ENCODE results near the gene TSPAN19. TPM values are rescaled to one million over a fixed set of nuclear protein-coding genes. Genes with fewer than 3 reads are reported as not detected.

The TSPAN19 gene
- total and polyA plus RNA-seq, 2 of the 8 experiments (the other 6 are each of a cell fraction or from before 2014, with no cell fraction given) = 0.09 TPM; not detected in 1

DNA sequence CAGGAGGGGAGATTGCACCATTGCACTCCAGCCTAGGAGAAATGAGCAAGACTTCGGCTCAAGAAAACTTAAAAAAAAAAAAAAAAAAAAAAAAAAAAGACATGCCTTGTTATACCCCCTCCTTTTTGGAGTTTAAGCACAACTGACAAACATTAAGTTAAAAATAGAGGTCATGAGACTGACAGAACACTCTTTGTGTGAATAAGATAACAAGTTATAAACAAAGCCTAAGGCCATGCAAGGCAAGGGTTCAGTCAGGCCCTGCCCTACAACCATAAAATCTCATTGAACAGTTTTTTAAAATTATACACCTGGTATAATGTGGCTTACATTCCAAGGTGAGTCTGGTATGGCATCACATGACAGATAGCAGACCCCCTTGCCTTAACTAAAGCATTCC is 39.3 kb downstream of the TSPAN19 start:
- CTCF ChIA-PET (ENCODE audit: partially characterized antibody) = interaction anchor here (0.9 to 1.5 kb wide), 2 partner anchors 9 to 32 kb away, joined by 3 to 4 read pairs; no protein-coding TSS in a partner anchor
- H2AFZ ChIP-seq (ENCODE audit: low read length) = no peak overlapping the region

More for the DNA sequence above, 39.3 kb downstream of the TSPAN19 start:
- Histone ChIP-seq H2AK5ac (ENCODE audit: low read depth, low read length) (no peak overlapping the region), H3K18ac (ENCODE audit: extremely low read depth, low read length) (0 out of 2 replicates have a peak overlapping the region, but pooled peaks have one; percentile 21), H4K20me1 (replicated peaks in 1 of 2; ENCODE audit: control insufficient read depth in 1 of 2, insufficient read depth in 2 of 2, low read length in 2 of 2) (no peaks in the 10 kb centered on the region), H2BK15ac (ENCODE audit: low read length) (no peak overlapping the region), H4K91ac (replicated peaks; ENCODE audit: insufficient read length, low read length) (no peak overlapping the region), H2BK12ac (ENCODE audit: low read depth, low read length) (peak overlapping the region; percentile 31; the same call in 1 of the 2 replicates), H3K79me2 (ENCODE audit: control insufficient read depth in 1 of 2, insufficient read depth in 2 of 2, low read length in 2 of 2) (no peaks in the 10 kb centered on the region), H3K4me3 (ENCODE audit: extremely low read depth in 1 of 4, insufficient read depth in 2 of 4, low read depth in 3 of 4, low read length in 4 of 4) (no peak overlapping the region), H3K23ac (ENCODE audit: insufficient read length) (no peak overlapping the region), H3K23me2 (ENCODE audit: low read depth, low read length) (no peaks in the 10 kb centered on the region), H3K36me3 (ENCODE audit: control insufficient read depth in 2 of 4, insufficient read depth in 4 of 4, low read length in 3 of 4) (no peaks in the 10 kb centered on the region), H3K56ac (replicated peaks; ENCODE audit: insufficient read length, low read depth, low read length) (no peak overlapping the region), H2BK20ac (ENCODE audit: low read length) (no peak overlapping the region), H3K9ac (replicated peaks in 1 of 4; ENCODE audit: extremely low read depth in 1 of 4, low read depth in 3 of 4, low read length in 3 of 4) (no peak overlapping the region), H4K5ac (ENCODE audit: insufficient read length, low read depth, low read length) (no peak overlapping the region), H3K27me3 (replicated peaks in 1 of 4; ENCODE audit: control insufficient read depth in 3 of 4, extremely low read depth in 1 of 4, insufficient read depth in 3 of 4, low read length in 3 of 4) (no peaks in the 10 kb centered on the region), H3K79me1 (ENCODE audit: low read depth, low read length) (no peaks in the 10 kb centered on the region), H3K4me1 (replicated peaks in 1 of 4; ENCODE audit: control insufficient read depth in 3 of 4, insufficient read depth in 4 of 4, low read length in 3 of 4) (no peaks in the 10 kb centered on the region), H3K4ac (replicated peaks; ENCODE audit: insufficient read length, low read depth, low read length) (no peak overlapping the region), H3K14ac (ENCODE audit: insufficient read length) (no peak overlapping the region), H3K27ac (ENCODE audit: low read depth, low read length) (no peak overlapping the region), H3K9me3 (ENCODE audit: insufficient read depth in 2 of 2, low read depth in 1 of 2, low read length in 1 of 2) (no peaks in the 10 kb centered on the region), H3K4me2 (ENCODE audit: insufficient read depth in 1 of 2, low read depth in 2 of 2, low read length in 2 of 2) (no peak overlapping the region), H2BK120ac (replicated peaks; ENCODE audit: low read depth, low read length) (no peak overlapping the region), H2BK5ac (ENCODE audit: low read depth, low read length) (no peak overlapping the region), H4K8ac (ENCODE audit: extremely low read depth, insufficient read depth, low read length) (no peak overlapping the region)
- TF ChIP-seq PHF8 (conservative IDR thresholded peaks at IDR 0.05; ENCODE audit: low read depth, low read length) (no peak), HDAC2 (IDR thresholded peaks at IDR 0.05; ENCODE audit: borderline replicate concordance in 1 of 2, low read depth in 2 of 2, low read length in 2 of 2) (no peak), POLR2AphosphoS5 (IDR thresholded peaks at IDR 0.05; ENCODE audit: low read depth, low read length) (no peak), SP4 (IDR thresholded peaks at IDR 0.05; ENCODE audit: low read length) (no peak), KDM1A (IDR thresholded peaks at IDR 0.05; ENCODE audit: borderline replicate concordance, low read length) (no peak)
- DNase-seq (ENCODE audit: low read depth in 1 of 2, low spot score in 2 of 2) = no peak
- no peak for FAIRE-seq
- POLR2A ChIA-PET (ENCODE audit: partially characterized antibody) = interaction anchor here (1.6 kb wide), 1 partner anchor 85 kb away, joined by 3 read pairs; no protein-coding TSS in a partner anchor
- WGBS, 2 experiments (ENCODE audit: extremely low coverage in 1 of 2, insufficient coverage in 1 of 2, insufficient read length in 1 of 2, insufficient replicate concordance in 2 of 2, low coverage in 1 of 2, low lambda C conversion rate in 2 of 2, missing lambda C conversion rate in 1 of 2) = no CpG with 5 or more reads among the region's 1 CpG

Measured in H1 (cell line).